HG02588 (cell line): Measurements from ENCODE around the gene TMEM135.

Source experiments
- ATAC-seq: cut with Tn5 transposase; IDR thresholded peaks from one replicate; pipeline ENCODE4 v1.9.1; 2021; ENCODE audit warnings: mild to moderate bottlenecking, moderate library complexity; ENCODE audit not compliant: unreplicated experiment

TMEM135 gene

GRCh38 chr11:87298155-87298554 lies 260.4 kb downstream of the TMEM135 start:
- no peak for ATAC-seq

- ATAC-seq: no peak
These were observed 261.3 kb downstream of the TMEM135 start for GRCh38 chr11:87299041-87299481.

GRCh38 chr11:87300640-87301380 lies 263.1 kb downstream of the TMEM135 start:
- no peak for ATAC-seq

GRCh38 chr11:87301785-87302540 lies 264.2 kb downstream of the TMEM135 start:
- ATAC-seq: no peak

- ATAC-seq: no peak
These were observed 266.7 kb downstream of the TMEM135 start for GRCh38 chr11:87304412-87304811.

- no peak for ATAC-seq
These were observed 268.6 kb downstream of the TMEM135 start for GRCh38 chr11:87306262-87306851.

- no peak for ATAC-seq
These were observed 269.4 kb downstream of the TMEM135 start for GRCh38 chr11:87307101-87307500.

- no peak for ATAC-seq
These were observed 277.5 kb downstream of the TMEM135 start for GRCh38 chr11:87315229-87315628.

- no peak for ATAC-seq
These were observed 278.8 kb downstream of the TMEM135 start for GRCh38 chr11:87316491-87316890.

GRCh38 chr11:87317441-87317840 lies 279.7 kb downstream of the TMEM135 start:
- no peak for ATAC-seq

- no peak for ATAC-seq
These were observed 282.4 kb downstream of the TMEM135 start for GRCh38 chr11:87320123-87320522.

- ATAC-seq: no peak
These were observed 284.8 kb downstream of the TMEM135 start for GRCh38 chr11:87322568-87322967.

GRCh38 chr11:87323899-87324298 lies 286.2 kb downstream of the TMEM135 start:
- no peak for ATAC-seq

- ATAC-seq: no peak
These were observed 287.2 kb downstream of the TMEM135 start for GRCh38 chr11:87324817-87325489.

- ATAC-seq: no peak
These were observed 287.7 kb downstream of the TMEM135 start for GRCh38 chr11:87325490-87325872.

GRCh38 chr11:87326594-87326993 lies 288.9 kb downstream of the TMEM135 start:
- ATAC-seq: no peak

- ATAC-seq: no peak
These were observed 291.4 kb downstream of the TMEM135 start for GRCh38 chr11:87329172-87329571.

- ATAC-seq: no peak
These were observed 292.5 kb downstream of the TMEM135 start for GRCh38 chr11:87330187-87330601.

GRCh38 chr11:87331273-87331672 lies 293.5 kb downstream of the TMEM135 start:
- no peak for ATAC-seq

GRCh38 chr11:87338046-87338639 lies 300.4 kb downstream of the TMEM135 start:
- no peak for ATAC-seq

GRCh38 chr11:87339416-87339815 lies 301.7 kb downstream of the TMEM135 start:
- no peak for ATAC-seq
